SK-N-SH (cell line): ENCODE data around the gene NKX1-1. TPM values are rescaled to one million over a fixed set of nuclear protein-coding genes. Genes with fewer than 3 reads are reported as not detected.
"Not testable (repeated sequence)": the region's sequence is repeated elsewhere in the genome, so short reads cannot be mapped to it uniquely, and the experiment has no call there.

Source experiments
- CTCF ChIA-PET: fragments of 300-600, 350-600 bp; formaldehyde crosslinking; extraction: SDS; loops from one replicate; lab custom pipeline; 2021; lab: Yijun Ruan, JAX
- POLR2A ChIA-PET: fragments of 350-600 bp; sonication (Branson Sonifier 250); formaldehyde crosslinking; extraction: SDS; loops from one replicate; lab custom pipeline; 2020; ENCODE audit warnings: antibody characterized with exemption, inconsistent platforms; lab: Yijun Ruan, JAX
- DNase-seq: peaks from one replicate; pipeline ENCODE4 v3.0.0; 2012
- H2AFZ ChIP-seq: fragments of 200-600 bp; sonication (generic); 2 replicates; pipeline ENCODE4 v1.8.1; 2016; ENCODE audit warnings: antibody characterized with exemption, mild to moderate bottlenecking, low read depth
- H3F3A ChIP-seq: fragments of 200-600 bp; sonication (generic); replicated peaks from 2 replicates; pipeline ENCODE3; 2016; ENCODE audit warnings: antibody characterized with exemption, mild to moderate bottlenecking; ENCODE audit not compliant: insufficient read depth
- H3K27ac ChIP-seq, 2 experiments: fragments of 200-500 bp in 1 of 2; fragments of 200-600 bp in 1 of 2; sonication (Bioruptor generic) in 1 of 2; sonication (generic), shearing (Covaris generic) in 1 of 2; 2 replicates each; pipeline versions ENCODE4 v1.5.1 to v1.6.1; 2014 to 2016; ENCODE audit warnings: low read depth in 2 of 2, inconsistent platforms in 1 of 2, low read length in 1 of 2, mild to moderate bottlenecking in 1 of 2, mixed read lengths in 1 of 2
- H3K27me3 ChIP-seq: fragments of 200-600 bp; sonication (generic), shearing (Covaris generic); 2 replicates; pipeline ENCODE4 v1.6.1; 2016; ENCODE audit warnings: mixed run types; ENCODE audit not compliant: insufficient read depth
- H3K36me3 ChIP-seq, 2 experiments: fragments of 200-500 bp in 1 of 2; fragments of 200-600 bp in 1 of 2; sonication (Bioruptor generic) in 1 of 2; sonication (generic) in 1 of 2; replicated peaks in 1 of 2; 2 replicates each; pipeline versions ENCODE3 to v1.5.1; 2014 to 2016; ENCODE audit warnings: low read length in 1 of 2, mild to moderate bottlenecking in 1 of 2; ENCODE audit not compliant: insufficient read depth in 2 of 2, control insufficient read depth in 1 of 2
- H3K4me1 ChIP-seq, 2 experiments: fragments of 200-500 bp in 1 of 2; fragments of 200-600 bp in 1 of 2; sonication (Bioruptor generic) in 1 of 2; sonication (generic), shearing (Covaris generic) in 1 of 2; 2 replicates each; pipeline versions ENCODE4 v1.5.1 to v1.6.1; 2014 to 2016; ENCODE audit warnings: low read depth in 1 of 2, low read length in 1 of 2, mixed run types in 1 of 2; ENCODE audit not compliant: insufficient read depth in 2 of 2, control insufficient read depth in 1 of 2
- H3K4me2 ChIP-seq: fragments of 200-600 bp; sonication (generic), shearing (Covaris generic); 2 replicates; pipeline ENCODE4 v1.6.1; 2017; ENCODE audit warnings: mixed run types
- H3K4me3 ChIP-seq, 2 experiments: fragments of 200-500 bp in 1 of 2; fragments of 200-600 bp in 1 of 2; sonication (Bioruptor generic) in 1 of 2; sonication (generic), shearing (Covaris generic) in 1 of 2; 2 replicates each; pipeline versions ENCODE4 v1.5.1 to v1.8.1; 2014 to 2016; ENCODE audit warnings: low read depth in 2 of 2, inconsistent platforms in 1 of 2, low read length in 1 of 2, mild to moderate bottlenecking in 1 of 2, mixed read lengths in 1 of 2, moderate library complexity in 1 of 2
- H3K79me2 ChIP-seq: fragments of 200-600 bp; sonication (generic); 2 replicates; pipeline ENCODE4 v1.8.1; 2017; ENCODE audit warnings: mild to moderate bottlenecking; ENCODE audit not compliant: insufficient read depth
- H3K9ac ChIP-seq: fragments of 200-600 bp; sonication (generic); 2 replicates; pipeline ENCODE4 v1.6.1; 2017; ENCODE audit warnings: mixed run types
- H3K9me2 ChIP-seq: fragments of 200-600 bp; sonication (generic); 2 replicates; pipeline ENCODE4 v1.6.1; 2017; ENCODE audit warnings: mixed run types
- H3K9me3 ChIP-seq: fragments of 200-600 bp; sonication (generic); 2 replicates; pipeline ENCODE4 v1.6.1; 2017; ENCODE audit warnings: mixed run types, mild to moderate bottlenecking, moderate library complexity
- H4K20me1 ChIP-seq: fragments of 200-600 bp; sonication (generic); 2 replicates; pipeline ENCODE4 v1.6.1; 2017; ENCODE audit warnings: mild to moderate bottlenecking, mixed run types; ENCODE audit not compliant: insufficient read depth
- CHD2 ChIP-seq: fragments of 150-350 bp; IDR thresholded peaks from 2 replicates; pipeline ENCODE4 v1.6.1; 2018; ENCODE audit warnings: low read length; ENCODE audit not compliant: partially characterized antibody
- EP300 ChIP-seq, 2 experiments: IDR thresholded peaks; 2 replicates each; pipeline versions ENCODE4 v1.4.0 to v1.6.1; 2012; ENCODE audit warnings: borderline replicate concordance in 1 of 2, low read depth in 1 of 2, low read length in 1 of 2
- EZH2phosphoT487 ChIP-seq: fragments of 200-600 bp; sonication (generic); IDR thresholded peaks from 2 replicates; pipeline ENCODE4 v1.6.1; 2017; ENCODE audit warnings: low read depth, mixed run types, mild to moderate bottlenecking, antibody characterized with exemption, moderate library complexity, borderline replicate concordance
- FOXM1 ChIP-seq: IDR thresholded peaks from 2 replicates; pipeline ENCODE4 v1.4.0; 2012; ENCODE audit warnings: low read depth, mild to moderate bottlenecking
- JUND ChIP-seq: IDR thresholded peaks from 2 replicates; pipeline ENCODE4 v1.4.0; 2012
- MEF2A ChIP-seq: IDR thresholded peaks from 2 replicates; pipeline ENCODE4 v1.4.0; 2012; ENCODE audit warnings: low read depth, borderline replicate concordance
- MXI1 ChIP-seq: IDR thresholded peaks from 2 replicates; pipeline ENCODE4 v1.6.1; 2012; ENCODE audit warnings: mild to moderate bottlenecking, low read depth, low read length, improper control_type of control experiment
- NRF1 ChIP-seq: IDR thresholded peaks from 2 replicates; pipeline ENCODE4 v1.6.1; 2012; ENCODE audit warnings: low read depth, mild to moderate bottlenecking, low read length
- RAD21 ChIP-seq: IDR thresholded peaks from 2 replicates; pipeline ENCODE4 v1.6.1; 2012; ENCODE audit warnings: mild to moderate bottlenecking, low read length
- RCOR1 ChIP-seq: fragments of 150-350 bp; IDR thresholded peaks from 2 replicates; pipeline ENCODE4 v1.6.1; 2017; ENCODE audit warnings: antibody characterized with exemption, low read length
- RFX5 ChIP-seq: IDR thresholded peaks from 2 replicates; pipeline ENCODE4 v1.6.1; 2012; ENCODE audit warnings: mild to moderate bottlenecking, improper control_type of control experiment, low read length
- RXRA ChIP-seq: IDR thresholded peaks from 2 replicates; pipeline ENCODE4 v1.4.0; 2012; ENCODE audit warnings: low read depth, mild to moderate bottlenecking, borderline replicate concordance
- SMC3 ChIP-seq: IDR thresholded peaks from 2 replicates; pipeline ENCODE4 v1.6.1; 2012; ENCODE audit warnings: low read depth, low read length, improper control_type of control experiment
- TCF12 ChIP-seq: IDR thresholded peaks from 2 replicates; pipeline ENCODE4 v1.4.0; 2012
- TEAD4 ChIP-seq: IDR thresholded peaks from 2 replicates; pipeline ENCODE4 v1.4.0; 2012; ENCODE audit warnings: mild to moderate bottlenecking, borderline replicate concordance; ENCODE audit not compliant: insufficient read depth
- YY1 ChIP-seq: IDR thresholded peaks from 2 replicates; pipeline ENCODE4 v1.4.0; 2012; ENCODE audit warnings: low read depth, mild to moderate bottlenecking
- WGBS: methylation state at CpG from one replicate; pipeline ENCODE4 v1.1.6; 2017; ENCODE audit warnings: low lambda C conversion rate; 5-methylcytosine and 5-hydroxymethylcytosine counted together
- polyA plus RNA-seq, 3 experiments: library from polyadenylated mRNA; depleted of rRNA; stranded (reverse); fragments of >200 nt; gene quantifications; 2 replicates each; pipeline ENCODE4 v1.2.3, GENCODE V29; 2012
- TF ChIP-seq, protein P1 (sequence below): fragments of 150-350 bp; IDR thresholded peaks from 2 replicates; pipeline ENCODE4 v1.6.1; 2017; ENCODE audit warnings: antibody characterized with exemption, low read length, low read depth, borderline replicate concordance
- TF ChIP-seq, protein P2 (sequence below): IDR thresholded peaks from 2 replicates; pipeline ENCODE4 v1.4.0; 2012; ENCODE audit warnings: low read depth, borderline replicate concordance
- TF ChIP-seq, protein P3 (sequence below): IDR thresholded peaks from 2 replicates; pipeline ENCODE4 v1.4.0; 2012; ENCODE audit warnings: low read depth, borderline replicate concordance

The NKX1-1 gene
- polyA plus RNA-seq, 1 of the 3 experiments (the other 2 are of a cell fraction): not detected

DNA sequence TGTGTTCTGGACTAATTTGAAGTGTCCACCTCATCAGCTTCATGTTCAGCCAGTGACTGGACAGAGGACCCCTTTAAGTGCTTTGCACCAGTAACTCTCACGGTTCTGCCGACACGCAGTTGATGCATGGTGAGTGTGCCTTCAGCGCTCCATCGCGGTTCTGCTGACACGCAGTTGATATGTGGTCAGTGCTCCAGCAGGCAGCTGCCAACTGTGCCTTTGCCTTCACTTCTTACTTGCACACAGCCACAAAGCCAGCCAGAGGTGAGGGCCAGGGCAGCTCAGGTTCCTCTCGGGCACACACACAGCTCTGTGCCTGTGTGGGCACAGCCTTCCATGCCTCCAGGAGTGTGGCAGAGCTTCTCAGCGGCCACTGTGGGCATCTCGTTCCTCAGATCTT is 12.4 kb downstream of the NKX1-1 start:
- Histone ChIP-seq H3K27me3 (no peaks in the 10 kb centered on the region), H2AFZ (no peak overlapping the region), H3K9ac (no peak overlapping the region), H4K20me1 (no peaks in the 10 kb centered on the region), H3K4me1 (no peaks in the 10 kb centered on the region), H3K36me3 (peaks cover 10 to 44% of the 10 kb centered on the region in 2 experiments), H3K9me3 (no peaks in the 10 kb centered on the region), H3K4me2 (no peak overlapping the region), H3K79me2 (no peaks in the 10 kb centered on the region), H3F3A (no peaks in the 10 kb centered on the region), H3K9me2 (no peaks in the 10 kb centered on the region), H3K4me3 (no peak overlapping the region), H3K27ac (no peak overlapping the region)
- ChIA-PET POLR2A (no interaction called here), CTCF (interaction anchor here (0.9 to 2.6 kb wide), 3 partner anchors 20 to 119 kb away, joined by 3 to 8 read pairs (median 3); no protein-coding TSS in a partner anchor)
- no peak for DNase-seq
- TF ChIP-seq CHD2: no peak
- no peak for TF ChIP-seq RFX5
- TF ChIP-seq MEF2A: no peak
- TF ChIP-seq, protein P1, sequence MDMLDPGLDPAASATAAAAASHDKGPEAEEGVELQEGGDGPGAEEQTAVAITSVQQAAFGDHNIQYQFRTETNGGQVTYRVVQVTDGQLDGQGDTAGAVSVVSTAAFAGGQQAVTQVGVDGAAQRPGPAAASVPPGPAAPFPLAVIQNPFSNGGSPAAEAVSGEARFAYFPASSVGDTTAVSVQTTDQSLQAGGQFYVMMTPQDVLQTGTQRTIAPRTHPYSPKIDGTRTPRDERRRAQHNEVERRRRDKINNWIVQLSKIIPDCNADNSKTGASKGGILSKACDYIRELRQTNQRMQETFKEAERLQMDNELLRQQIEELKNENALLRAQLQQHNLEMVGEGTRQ: no peak
- no peak for TF ChIP-seq YY1
- TF ChIP-seq TEAD4: no peak
- no peak for TF ChIP-seq MXI1
- TF ChIP-seq TCF12: no peak
- TF ChIP-seq, protein P2, sequence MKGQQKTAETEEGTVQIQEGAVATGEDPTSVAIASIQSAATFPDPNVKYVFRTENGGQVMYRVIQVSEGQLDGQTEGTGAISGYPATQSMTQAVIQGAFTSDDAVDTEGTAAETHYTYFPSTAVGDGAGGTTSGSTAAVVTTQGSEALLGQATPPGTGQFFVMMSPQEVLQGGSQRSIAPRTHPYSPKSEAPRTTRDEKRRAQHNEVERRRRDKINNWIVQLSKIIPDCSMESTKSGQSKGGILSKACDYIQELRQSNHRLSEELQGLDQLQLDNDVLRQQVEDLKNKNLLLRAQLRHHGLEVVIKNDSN: no peak
- TF ChIP-seq EZH2phosphoT487: no peak
- no peak for TF ChIP-seq EP300 (IDR thresholded peaks at IDR 0.05; ENCODE audit: borderline replicate concordance in 1 of 2, low read depth in 1 of 2, low read length in 1 of 2)
- no peak for TF ChIP-seq RAD21
- TF ChIP-seq RCOR1: no peak
- TF ChIP-seq, protein P3, sequence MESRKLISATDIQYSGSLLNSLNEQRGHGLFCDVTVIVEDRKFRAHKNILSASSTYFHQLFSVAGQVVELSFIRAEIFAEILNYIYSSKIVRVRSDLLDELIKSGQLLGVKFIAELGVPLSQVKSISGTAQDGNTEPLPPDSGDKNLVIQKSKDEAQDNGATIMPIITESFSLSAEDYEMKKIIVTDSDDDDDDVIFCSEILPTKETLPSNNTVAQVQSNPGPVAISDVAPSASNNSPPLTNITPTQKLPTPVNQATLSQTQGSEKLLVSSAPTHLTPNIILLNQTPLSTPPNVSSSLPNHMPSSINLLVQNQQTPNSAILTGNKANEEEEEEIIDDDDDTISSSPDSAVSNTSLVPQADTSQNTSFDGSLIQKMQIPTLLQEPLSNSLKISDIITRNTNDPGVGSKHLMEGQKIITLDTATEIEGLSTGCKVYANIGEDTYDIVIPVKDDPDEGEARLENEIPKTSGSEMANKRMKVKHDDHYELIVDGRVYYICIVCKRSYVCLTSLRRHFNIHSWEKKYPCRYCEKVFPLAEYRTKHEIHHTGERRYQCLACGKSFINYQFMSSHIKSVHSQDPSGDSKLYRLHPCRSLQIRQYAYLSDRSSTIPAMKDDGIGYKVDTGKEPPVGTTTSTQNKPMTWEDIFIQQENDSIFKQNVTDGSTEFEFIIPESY: no peak
- TF ChIP-seq SMC3: no peak
- no peak for TF ChIP-seq FOXM1
- no peak for TF ChIP-seq RXRA
- TF ChIP-seq JUND: no peak
- no peak for TF ChIP-seq NRF1
- 94% methylated on average over 5 of the region's 10 CpGs for WGBS

DNA sequence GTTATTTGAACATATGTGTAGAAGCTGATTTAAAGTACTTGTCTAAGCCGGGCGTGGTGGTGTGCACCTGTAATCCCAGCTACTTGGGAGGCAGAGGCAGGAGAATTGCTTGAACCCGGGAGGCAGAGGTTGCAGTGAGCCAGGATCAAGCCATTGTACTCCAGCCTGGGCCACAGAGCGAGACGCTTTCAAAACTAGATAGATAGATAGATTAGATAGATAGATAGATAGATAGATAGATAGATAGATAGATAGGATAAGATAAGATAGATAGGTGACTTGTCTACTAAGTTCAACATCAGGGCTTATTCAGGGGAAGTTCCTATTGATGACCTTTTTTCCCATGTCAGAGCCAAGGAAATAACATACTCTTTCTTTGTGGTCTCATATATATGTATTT is 12.9 kb downstream of the NKX1-1 start:
- H3K4me3 ChIP-seq, H3K27me3 ChIP-seq, H3K9ac ChIP-seq, H3K9me3 ChIP-seq, H3K4me1 ChIP-seq, H4K20me1 ChIP-seq, H2AFZ ChIP-seq, H3K9me2 ChIP-seq, H3K27ac ChIP-seq, H3K79me2 ChIP-seq, POLR2A ChIA-PET, H3K4me2 ChIP-seq, DNase-seq, H3F3A ChIP-seq: not testable (repeated sequence)
- peaks cover 10 to 49% of the 10 kb centered on the region in 2 experiments for H3K36me3 ChIP-seq
- CTCF ChIA-PET: interaction anchor here (0.9 to 2.6 kb wide), 5 partner anchors 8 to 155 kb away, joined by 3 to 8 read pairs (median 3); no protein-coding TSS in a partner anchor
- 93% methylated on average over 5 of the region's 5 CpGs for WGBS
